ENCODE measurements around the gene OR4Q3. TPM values are rescaled to one million over a fixed set of nuclear protein-coding genes. Genes with fewer than 3 reads are reported as not detected.
"Not testable (repeated sequence)": the region's sequence is repeated elsewhere in the genome, so short reads cannot be mapped to it uniquely, and the experiment has no call there.

OR4Q3 gene
- total and polyA plus RNA-seq, 2 donors (not counting 3 experiments of a cell fraction or from before 2014, with no cell fraction given) = not detected

- ChIA-PET POLR2A (no interaction called here), CTCF (no interaction called here)
- H3K27ac ChIP-seq (ENCODE audit: insufficient read depth, low read depth, low read length) = no peak overlapping the region
- H3K27me3 ChIP-seq (ENCODE audit: control insufficient read depth in 2 of 2, insufficient read depth in 2 of 2, low read length in 2 of 2) = no peaks in the 10 kb centered on the region
- intact Hi-C loops (cut with micrococcal nuclease) (no loop called here), dilution Hi-C loops (cut with MboI; ENCODE audit: extremely low pct_ligation_motif_present, low sequenced_read_pairs) (no loop called here)
- no peak for FAIRE-seq
- no peak for DNase-seq (ENCODE audit: low read depth, low spot score)
- no peaks in the 10 kb centered on the region for H3K4me1 ChIP-seq (ENCODE audit: control insufficient read depth, extremely low read depth, insufficient read depth, low read length)
- H3K36me3 ChIP-seq (ENCODE audit: control insufficient read depth in 2 of 2, extremely low read depth in 1 of 2, insufficient read depth in 2 of 2, low read length in 2 of 2) = no peaks in the 10 kb centered on the region
- H3K9me1 ChIP-seq (replicated peaks; ENCODE audit: control insufficient read depth, extremely low read depth, insufficient read depth, low read length) = no peaks in the 10 kb centered on the region
- H4K20me1 ChIP-seq (replicated peaks; ENCODE audit: control insufficient read depth, extremely low read depth, insufficient read depth, low read length) = no peaks in the 10 kb centered on the region
- H3K9ac ChIP-seq (replicated peaks; ENCODE audit: extremely low read depth, insufficient read depth, low read length) = no peak overlapping the region
- BruUV-seq (replicated peaks) = no TSS peak
- H3K4me2 ChIP-seq (ENCODE audit: insufficient read depth, low read length) = no peak overlapping the region
- H3K4me3 ChIP-seq (replicated peaks in 1 of 3; ENCODE audit: insufficient read depth in 1 of 3, low read depth in 1 of 3, low read length in 3 of 3) = no peak overlapping the region
- no peak overlapping the region for H2AFZ ChIP-seq (ENCODE audit: low read depth, low read length)
- H3K9me3 ChIP-seq (replicated peaks; ENCODE audit: control insufficient read depth, insufficient read depth, low read length) = no peaks in the 10 kb centered on the region
- TF ChIP-seq GATA2 (IDR thresholded peaks at IDR 0.05; ENCODE audit: insufficient read depth, insufficient read length, low read depth, low read length) = no peak
- no peak for TF ChIP-seq MYC (IDR thresholded peaks at IDR 0.05; ENCODE audit: low read depth, low read length)
- TF ChIP-seq MAX (IDR thresholded peaks at IDR 0.05; ENCODE audit: insufficient read depth, insufficient read length) = no peak
- no peak for TF ChIP-seq POLR2AphosphoS5 (IDR thresholded peaks at IDR 0.05; ENCODE audit: insufficient read depth, low read depth, low read length)
- H3K79me2 ChIP-seq (ENCODE audit: control insufficient read depth, insufficient read depth, low read length) = no peaks in the 10 kb centered on the region
Measured at GRCh38 chr14:19771895-19772430, 28.6 kb downstream of the OR4Q3 start.

- H3K36me3 ChIP-seq (ENCODE audit: control insufficient read depth in 2 of 2, extremely low read depth in 1 of 2, insufficient read depth in 2 of 2, low read length in 2 of 2); H4K20me1 ChIP-seq (replicated peaks; ENCODE audit: control insufficient read depth, extremely low read depth, insufficient read depth, low read length); DNase-seq (ENCODE audit: low read depth, low spot score); BruUV-seq (replicated peaks); H3K27me3 ChIP-seq (ENCODE audit: control insufficient read depth in 2 of 2, insufficient read depth in 2 of 2, low read length in 2 of 2); CTCF ChIA-PET; H3K27ac ChIP-seq (ENCODE audit: insufficient read depth, low read depth, low read length); H3K4me3 ChIP-seq (replicated peaks in 1 of 3; ENCODE audit: insufficient read depth in 1 of 3, low read depth in 1 of 3, low read length in 3 of 3); H3K9me1 ChIP-seq (replicated peaks; ENCODE audit: control insufficient read depth, extremely low read depth, insufficient read depth, low read length); dilution Hi-C loops (cut with MboI; ENCODE audit: extremely low pct_ligation_motif_present, low sequenced_read_pairs); H3K9me3 ChIP-seq (replicated peaks; ENCODE audit: control insufficient read depth, insufficient read depth, low read length); H2AFZ ChIP-seq (ENCODE audit: low read depth, low read length); H3K4me1 ChIP-seq (ENCODE audit: control insufficient read depth, extremely low read depth, insufficient read depth, low read length); H3K9ac ChIP-seq (replicated peaks; ENCODE audit: extremely low read depth, insufficient read depth, low read length); POLR2A ChIA-PET; H3K79me2 ChIP-seq (ENCODE audit: control insufficient read depth, insufficient read depth, low read length); FAIRE-seq; intact Hi-C loops (cut with micrococcal nuclease); H3K4me2 ChIP-seq (ENCODE audit: insufficient read depth, low read length): not testable (repeated sequence)
Measured at GRCh38 chr14:19772454-19772853, 29.1 kb downstream of the OR4Q3 start.

- H3K36me3 ChIP-seq (ENCODE audit: control insufficient read depth in 2 of 2, extremely low read depth in 1 of 2, insufficient read depth in 2 of 2, low read length in 2 of 2); H3K4me1 ChIP-seq (ENCODE audit: control insufficient read depth, extremely low read depth, insufficient read depth, low read length); POLR2A ChIA-PET; BruUV-seq (replicated peaks); H3K9me1 ChIP-seq (replicated peaks; ENCODE audit: control insufficient read depth, extremely low read depth, insufficient read depth, low read length); CTCF ChIA-PET; H3K4me2 ChIP-seq (ENCODE audit: insufficient read depth, low read length); DNase-seq (ENCODE audit: low read depth, low spot score); H3K27ac ChIP-seq (ENCODE audit: insufficient read depth, low read depth, low read length); H2AFZ ChIP-seq (ENCODE audit: low read depth, low read length); H3K27me3 ChIP-seq (ENCODE audit: control insufficient read depth in 2 of 2, insufficient read depth in 2 of 2, low read length in 2 of 2); H4K20me1 ChIP-seq (replicated peaks; ENCODE audit: control insufficient read depth, extremely low read depth, insufficient read depth, low read length); dilution Hi-C loops (cut with MboI; ENCODE audit: extremely low pct_ligation_motif_present, low sequenced_read_pairs); intact Hi-C loops (cut with micrococcal nuclease); H3K9ac ChIP-seq (replicated peaks; ENCODE audit: extremely low read depth, insufficient read depth, low read length); H3K4me3 ChIP-seq (replicated peaks in 1 of 3; ENCODE audit: insufficient read depth in 1 of 3, low read depth in 1 of 3, low read length in 3 of 3); H3K9me3 ChIP-seq (replicated peaks; ENCODE audit: control insufficient read depth, insufficient read depth, low read length); H3K79me2 ChIP-seq (ENCODE audit: control insufficient read depth, insufficient read depth, low read length); FAIRE-seq: not testable (repeated sequence)
Measured at GRCh38 chr14:19773204-19773603, 29.8 kb downstream of the OR4Q3 start, which contains the start of gene OR4M1. OR4M1 (plus strand) TSS chr14:19773504; CDS start chr14:19780323, 6,819 bp downstream.
